HS-27A (cell line): Measurements from ENCODE around the gene KYAT1.
"Not testable (repeated sequence)": the region's sequence is repeated elsewhere in the genome, so short reads cannot be mapped to it uniquely, and the experiment has no call there.

Experiments
- DNase-seq: peaks from one replicate; pipeline ENCODE4 v3.0.0-alpha.2; 2012; ENCODE audit warnings: low read depth, missing footprints

KYAT1 gene

DNA sequence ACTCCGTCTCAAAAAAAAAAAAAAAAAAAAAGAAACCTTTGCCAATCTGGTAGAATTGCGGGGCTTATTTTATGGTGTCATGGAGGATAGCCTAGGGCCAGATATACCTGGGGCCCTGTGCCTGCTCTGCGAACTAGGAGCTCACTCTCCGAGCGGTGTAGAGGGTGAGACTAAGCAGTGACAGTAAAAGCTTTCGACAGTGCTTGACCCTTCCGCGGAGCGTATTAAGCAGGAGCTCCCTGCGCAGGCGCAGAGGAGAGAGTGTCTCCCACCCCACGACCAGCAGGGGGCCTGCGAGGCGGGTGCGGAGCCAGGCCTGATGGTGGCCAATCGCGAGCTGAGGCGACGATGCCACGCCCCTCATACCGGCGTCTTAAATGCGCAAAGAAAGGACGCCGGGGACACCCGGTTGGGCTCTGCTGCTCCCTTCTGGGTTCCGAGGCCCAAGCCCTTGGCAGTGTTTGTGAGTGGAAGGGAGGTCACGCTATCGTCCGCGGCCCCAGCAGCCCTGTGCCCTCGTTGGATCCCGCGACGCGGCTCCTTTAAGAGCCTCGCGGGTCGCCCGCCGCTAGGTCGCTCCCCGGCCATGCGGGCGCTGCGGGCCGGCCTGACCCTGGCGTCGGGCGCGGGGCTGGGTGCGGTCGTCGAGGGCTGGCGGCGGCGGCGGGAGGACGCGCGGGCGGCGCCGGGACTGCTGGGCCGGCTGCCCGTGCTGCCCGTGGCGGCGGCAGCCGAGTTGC, 63.5 kb downstream of the KYAT1 start, which contains the start of gene ENDOG:
ENDOG (plus strand) TSS at position 402 of the 740 bp plus-strand sequence; CDS start at position 587, 185 bp downstream.
- peak; percentile 95 for DNase-seq

- no peak for DNase-seq
Observed at GRCh38 chr9:128810873-128811272, 70.9 kb downstream of the KYAT1 start.

DNA sequence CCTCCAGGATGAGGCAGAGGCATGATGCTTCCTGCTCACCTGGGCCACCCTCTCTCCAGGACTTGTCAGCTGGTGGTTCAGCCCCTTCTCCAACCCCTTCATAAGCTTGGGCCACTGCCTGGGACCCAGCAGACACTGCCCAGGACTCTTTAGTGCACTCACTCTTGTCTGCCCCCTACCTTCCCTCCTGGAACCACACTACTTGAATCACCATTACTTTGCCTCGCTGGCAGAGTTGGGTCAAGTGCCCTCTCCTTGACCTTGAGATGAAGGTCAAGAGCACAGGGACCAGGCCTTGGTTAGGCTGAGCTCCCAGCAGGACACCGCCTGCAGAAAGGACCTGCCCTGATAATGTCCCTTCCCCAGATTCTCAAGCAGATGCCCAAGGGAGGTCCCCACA, 71.9 kb downstream of the KYAT1 start:
- DNase-seq: no peak

GRCh38 chr9:128809036-128809599, 72.6 kb downstream of the KYAT1 start:
- DNase-seq: no peak

DNA sequence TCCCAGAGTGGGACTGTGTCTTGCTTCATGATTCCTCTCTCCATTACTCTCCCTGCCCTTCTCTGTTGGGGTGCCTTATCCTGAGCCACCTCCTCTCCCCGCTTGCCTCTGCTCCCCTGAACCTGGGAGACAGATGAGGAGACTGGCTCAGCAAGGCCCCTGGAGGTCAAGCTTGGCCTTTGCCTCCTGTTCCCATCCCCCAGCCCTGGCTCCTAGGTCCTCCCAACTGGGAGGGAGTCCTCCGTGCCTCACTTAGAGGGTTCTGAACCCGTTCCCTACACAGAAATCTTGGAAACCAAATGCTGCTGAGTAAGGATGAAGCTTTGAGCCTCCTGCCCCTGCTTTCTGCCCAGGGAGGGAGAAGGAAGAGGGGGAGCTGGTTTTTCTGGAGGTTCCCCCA, 73.2 kb downstream of the KYAT1 start:
- no peak for DNase-seq

- no peak for DNase-seq
Observed at GRCh38 chr9:128807827-128808226, 73.9 kb downstream of the KYAT1 start.

DNA sequence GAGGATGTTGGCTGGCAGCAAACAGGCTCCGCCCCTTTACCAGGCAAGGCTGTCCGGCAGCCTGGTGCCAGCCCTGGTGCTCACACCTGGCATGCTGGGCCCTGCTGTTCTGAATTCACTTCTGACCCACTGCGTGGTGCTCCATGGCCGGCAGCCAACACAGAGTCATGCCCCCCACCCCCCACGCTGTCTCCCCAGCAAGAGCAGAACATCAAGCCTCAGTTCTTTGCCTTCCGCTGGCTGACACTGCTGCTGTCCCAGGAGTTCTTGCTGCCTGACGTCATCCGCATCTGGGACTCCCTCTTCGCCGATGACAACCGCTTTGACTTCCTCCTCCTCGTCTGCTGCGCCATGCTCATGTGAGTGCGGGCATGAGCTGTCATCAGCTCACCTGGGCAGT, 76.1 kb downstream of the KYAT1 start:
- DNase-seq: no peak

DNA sequence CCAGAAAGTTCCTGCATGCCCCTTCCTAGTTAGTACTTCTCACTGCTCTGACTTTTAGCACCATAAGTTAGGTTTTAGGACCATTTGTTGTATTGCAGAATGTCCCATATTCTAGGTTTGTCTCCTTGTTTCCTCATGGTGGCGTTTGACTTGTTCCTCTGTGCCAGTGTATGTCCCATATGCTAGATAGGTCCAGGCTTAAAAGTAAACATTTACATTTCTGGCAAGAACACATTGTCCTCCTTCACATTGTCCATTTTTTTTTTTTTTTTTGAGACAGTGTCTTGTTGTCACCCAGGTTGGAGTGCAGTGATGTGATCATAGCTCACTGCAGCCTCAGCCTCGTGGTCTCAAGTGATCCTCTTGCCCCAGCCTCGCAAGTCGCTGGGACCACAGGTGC, 79.3 kb downstream of the KYAT1 start:
- DNase-seq: no peak

DNA sequence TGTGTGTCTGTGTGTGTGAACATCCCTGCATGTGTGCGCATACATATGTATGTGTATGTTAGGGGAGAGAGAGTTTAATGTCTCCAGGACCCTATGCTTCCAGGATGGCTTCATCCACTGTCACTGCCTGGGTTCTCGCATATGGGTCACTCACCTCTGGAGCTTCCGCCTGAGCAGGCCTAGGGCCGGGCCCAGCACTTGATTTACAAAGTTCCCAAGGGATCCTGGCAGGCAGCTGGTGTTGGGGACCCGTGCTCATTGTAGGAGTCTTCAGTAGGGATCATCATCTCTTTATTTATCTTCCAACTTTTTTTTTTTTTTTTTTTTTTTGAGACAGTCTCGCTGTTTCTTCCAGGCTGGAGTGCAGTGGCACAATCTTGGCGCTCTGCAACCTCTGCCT, 81.7 kb downstream of the KYAT1 start:
- DNase-seq: no peak

GRCh38 chr9:128798896-128799295, 82.9 kb downstream of the KYAT1 start:
- no peak for DNase-seq

- DNase-seq: not testable (repeated sequence)
Observed at GRCh38 chr9:128794961-128795360, 86.8 kb downstream of the KYAT1 start.

DNA sequence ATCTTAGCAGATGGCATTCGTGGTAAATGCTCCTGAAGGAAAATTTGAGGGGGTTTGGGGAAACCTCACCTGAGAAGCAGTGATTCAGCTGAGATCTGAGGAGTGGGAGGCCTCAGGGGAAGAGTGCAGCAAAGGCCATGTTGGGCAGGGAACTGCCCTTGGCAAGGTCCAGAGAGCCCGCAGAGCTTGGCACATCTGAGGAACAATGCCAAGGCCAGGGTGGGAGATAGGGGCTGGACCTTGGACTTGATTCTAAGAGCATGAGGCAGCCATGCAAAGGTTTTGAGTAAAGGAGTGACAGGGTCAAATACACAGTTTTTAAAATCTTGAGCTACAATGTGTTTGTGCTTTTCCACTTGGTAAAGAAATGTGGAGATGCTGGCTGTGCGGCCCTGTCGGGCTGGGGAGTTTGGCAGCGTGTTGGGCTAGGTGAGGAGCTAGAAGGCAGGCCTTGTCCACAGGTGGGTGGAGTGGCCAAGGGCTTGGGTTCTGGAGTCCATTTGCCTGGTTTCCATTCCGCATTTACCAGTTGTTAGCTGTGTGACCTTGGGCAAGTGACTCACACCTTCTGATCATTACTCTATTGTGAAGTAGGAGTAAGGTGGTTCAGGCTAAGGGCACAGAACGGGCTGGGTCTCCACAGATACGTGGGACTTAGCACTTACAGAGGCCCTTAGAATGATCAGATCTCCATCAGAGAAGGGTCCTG, 88.6 kb downstream of the KYAT1 start:
- DNase-seq: no peak

DNA sequence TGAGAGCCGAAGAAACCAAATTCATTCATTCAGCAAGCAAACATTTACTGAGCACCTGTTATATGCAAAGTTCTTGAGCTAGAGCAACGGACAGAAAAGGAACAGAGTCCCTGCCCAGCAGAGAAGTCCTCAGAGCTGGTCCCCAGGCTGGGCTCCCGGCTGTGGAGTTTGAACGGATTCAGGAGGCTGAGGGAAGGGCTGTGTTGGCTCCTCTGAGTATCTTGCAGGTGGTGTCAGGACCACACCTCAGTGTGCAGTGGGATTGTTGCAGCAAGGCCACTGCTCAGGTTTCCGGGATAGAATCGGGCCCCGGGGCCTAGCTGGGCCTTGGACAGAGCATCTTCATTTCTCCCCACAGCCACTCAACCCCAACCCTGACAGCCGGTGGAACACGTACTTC, 89.6 kb downstream of the KYAT1 start:
- DNase-seq: no peak

DNA sequence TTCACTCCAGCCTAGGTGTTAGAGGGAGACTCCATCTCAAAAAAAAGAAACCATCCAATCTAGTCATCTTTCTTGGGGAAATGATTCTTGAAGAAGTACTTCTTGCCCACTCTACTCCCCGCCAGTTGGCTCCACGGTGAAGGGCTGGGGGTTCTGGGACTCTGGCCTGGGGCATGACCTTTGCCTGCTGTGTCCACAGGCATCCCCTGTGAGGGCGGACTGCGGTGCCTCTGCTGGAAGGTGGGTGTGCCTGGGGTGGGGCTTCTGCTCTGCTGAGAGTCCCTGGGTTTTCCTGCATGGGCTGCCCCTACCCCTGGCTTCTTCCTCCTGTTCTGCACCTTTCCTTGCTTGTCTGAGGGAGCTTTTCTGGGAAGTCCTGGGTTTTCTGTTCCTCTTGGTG, 91.2 kb downstream of the KYAT1 start:
- DNase-seq: no peak

DNA sequence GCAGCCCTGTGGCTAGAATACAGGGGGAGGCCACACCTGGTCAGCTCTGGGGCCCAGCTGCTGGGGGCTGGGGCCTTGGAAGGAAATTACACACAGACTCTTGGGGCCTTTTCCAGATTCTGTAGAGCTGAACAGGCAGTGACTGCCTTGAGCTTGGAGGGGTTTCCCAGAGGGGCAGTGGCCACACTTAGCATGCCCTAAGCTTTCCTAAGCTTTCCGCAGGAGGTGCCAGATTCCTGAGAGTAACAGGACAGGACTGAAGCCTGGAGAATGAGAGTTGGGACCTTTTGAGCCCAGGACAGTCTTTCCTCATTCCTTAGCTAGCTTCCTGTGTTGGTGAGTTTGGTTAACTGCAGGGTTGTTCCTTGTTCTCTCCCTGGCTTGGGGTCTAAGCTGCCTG, 93.3 kb downstream of the KYAT1 start:
- DNase-seq: no peak

- DNase-seq: no peak
Observed at GRCh38 chr9:128787659-128788058, 94.1 kb downstream of the KYAT1 start.

- DNase-seq: peak; percentile 46
Observed at GRCh38 chr9:128786681-128787601, 94.8 kb downstream of the KYAT1 start, which contains the start of gene TBC1D13. Gene TBC1D13, plus strand, starts transcription at chr9:128787253. Its CDS starts 101 bp downstream, at chr9:128787354.

GRCh38 chr9:128785427-128785826, 96.3 kb downstream of the KYAT1 start:
- no peak for DNase-seq
